ENCODE data around the gene APOL3. TPM values are rescaled to one million over a fixed set of nuclear protein-coding genes. Genes with fewer than 3 reads are reported as not detected.

The APOL3 gene
- total RNA-seq, 2 donors from 2014 or later: 11.2 to 22.4 TPM

GRCh38 chr22:36149441-36149840, 11.1 kb downstream of the APOL3 start:
- intact Hi-C loops (cut with DNase I): loop anchor here (5.0 kb wide), 1 partner anchor 33 kb away; no protein-coding TSS in a partner anchor
- DNase-seq (no peak), ATAC-seq (no peak)

GRCh38 chr22:36148411-36148810, 12.1 kb downstream of the APOL3 start:
- ATAC-seq: no peak
- intact Hi-C loops (cut with DNase I): loop anchor here (5.0 kb wide), 1 partner anchor 34 kb away; no protein-coding TSS in a partner anchor
- DNase-seq: no peak
- TF ChIP-seq CTCF (IDR thresholded peaks at IDR 0.05): no peak
- no peak for TF ChIP-seq POLR2A (IDR thresholded peaks at IDR 0.05)
- 76 to 88% methylated on average over 8 of the region's 8 CpGs for WGBS, 2 donors
- H3K9me3 ChIP-seq: no peaks in the 10 kb centered on the region
- peaks cover 12% of the 10 kb centered on the region for H3K4me1 ChIP-seq
- H3K27me3 ChIP-seq: no peaks in the 10 kb centered on the region
- no peak overlapping the region for H3K4me3 ChIP-seq
- H3K36me3 ChIP-seq (replicated peaks in 1 of 2; ENCODE audit: insufficient read depth in 1 of 2, low read depth in 2 of 2): no peaks in the 10 kb centered on the region
- no peak overlapping the region for H3K27ac ChIP-seq

More at GRCh38 chr22:36149441-36149840, 11.1 kb downstream of the APOL3 start:
- H3K4me3 ChIP-seq: no peak overlapping the region
- WGBS, 2 donors: 63 to 66% methylated on average over 4 of the region's 4 CpGs
- no peaks in the 10 kb centered on the region for H3K36me3 ChIP-seq (replicated peaks in 1 of 2; ENCODE audit: insufficient read depth in 1 of 2, low read depth in 2 of 2)
- no peaks in the 10 kb centered on the region for H3K27me3 ChIP-seq
- TF ChIP-seq CTCF (IDR thresholded peaks at IDR 0.05) (no peak), POLR2A (IDR thresholded peaks at IDR 0.05) (no peak)
- no peak overlapping the region for H3K27ac ChIP-seq
- no peaks in the 10 kb centered on the region for H3K9me3 ChIP-seq
- H3K4me1 ChIP-seq: peaks cover 21% of the 10 kb centered on the region

- intact Hi-C loops (cut with DNase I): loop anchor here (5.0 kb wide), 1 partner anchor 35 kb away; no protein-coding TSS in a partner anchor
- Histone ChIP-seq H3K4me1 (peaks cover under 1% of the 10 kb centered on the region), H3K9me3 (no peaks in the 10 kb centered on the region), H3K4me3 (no peak overlapping the region), H3K27me3 (no peaks in the 10 kb centered on the region), H3K27ac (no peak overlapping the region), H3K36me3 (replicated peaks in 1 of 2; ENCODE audit: insufficient read depth in 1 of 2, low read depth in 2 of 2) (no peaks in the 10 kb centered on the region)
- ATAC-seq (no peak), DNase-seq (no peak)
- 76 to 77% methylated on average over 8 of the region's 8 CpGs for WGBS, 2 donors
- TF ChIP-seq POLR2A (IDR thresholded peaks at IDR 0.05): no peak
- TF ChIP-seq CTCF (IDR thresholded peaks at IDR 0.05): no peak
Measured at GRCh38 chr22:36147196-36147791, 13.3 kb downstream of the APOL3 start.

GRCh38 chr22:36145881-36146280, 14.7 kb downstream of the APOL3 start:
- TF ChIP-seq POLR2A (IDR thresholded peaks at IDR 0.05) (no peak), CTCF (IDR thresholded peaks at IDR 0.05) (no peak)
- Histone ChIP-seq H3K4me1 (no peaks in the 10 kb centered on the region), H3K27me3 (no peaks in the 10 kb centered on the region), H3K9me3 (no peaks in the 10 kb centered on the region), H3K36me3 (replicated peaks in 1 of 2; ENCODE audit: insufficient read depth in 1 of 2, low read depth in 2 of 2) (no peaks in the 10 kb centered on the region), H3K4me3 (no peak overlapping the region), H3K27ac (no peak overlapping the region)
- no peak for ATAC-seq
- 46 to 68% methylated on average over 4 of the region's 4 CpGs for WGBS, 2 donors
- no peak for DNase-seq
- intact Hi-C loops (cut with DNase I): loop anchor here (5.0 kb wide), 1 partner anchor 36 kb away; no protein-coding TSS in a partner anchor
